Hepatocyte (in vitro differentiated cells): ENCODE results near the gene PHKB. TPM values are rescaled to one million over a fixed set of nuclear protein-coding genes. Genes with fewer than 3 reads are reported as not detected.

Experiments
- DNase-seq: peaks from one replicate; pipeline ENCODE4 v3.0.0-alpha.2; 2016; ENCODE audit warnings: low spot score
- H2AFZ ChIP-seq: fragments of 200-600 bp; sonication (generic); 2 replicates; pipeline ENCODE4 v1.6.0; 2016; ENCODE audit warnings: antibody characterized with exemption, mild to moderate bottlenecking
- H3K27ac ChIP-seq: fragments of 200-600 bp; sonication (generic); 2 replicates; pipeline ENCODE4 v1.5.1; 2016; ENCODE audit warnings: mild to moderate bottlenecking
- H3K27me3 ChIP-seq: fragments of 200-600 bp; sonication (generic); 2 replicates; pipeline ENCODE4 v1.6.1; 2016
- H3K36me3 ChIP-seq: fragments of 200-600 bp; sonication (generic); replicated peaks from 2 replicates; pipeline ENCODE4 v1.5.1; 2016; ENCODE audit warnings: low read depth; ENCODE audit not compliant: insufficient read depth
- H3K4me1 ChIP-seq: fragments of 200-600 bp; sonication (generic); 2 replicates; pipeline ENCODE4 v1.5.1; 2016; ENCODE audit warnings: mild to moderate bottlenecking, moderate library complexity; ENCODE audit not compliant: insufficient read depth
- H3K4me2 ChIP-seq: fragments of 200-600 bp; sonication (generic); 2 replicates; pipeline ENCODE4 v1.6.0; 2016
- H3K4me3 ChIP-seq: fragments of 200-600 bp; sonication (generic); 2 replicates; pipeline ENCODE4 v1.5.1; 2016; ENCODE audit warnings: mild to moderate bottlenecking
- H3K79me2 ChIP-seq: fragments of 200-600 bp; sonication (generic); 2 replicates; pipeline ENCODE4 v1.6.0; 2017; ENCODE audit warnings: mild to moderate bottlenecking
- H3K9me2 ChIP-seq: fragments of 200-600 bp; sonication (generic); replicated peaks from 2 replicates; pipeline ENCODE4 v1.6.0; 2017; ENCODE audit warnings: mild to moderate bottlenecking; ENCODE audit not compliant: insufficient read depth
- H3K9me3 ChIP-seq: fragments of 200-600 bp; sonication (generic); 2 replicates; pipeline ENCODE4 v1.5.1; 2016; ENCODE audit warnings: low read depth, mild to moderate bottlenecking
- H4K20me1 ChIP-seq: fragments of 200-600 bp; sonication (generic); 2 replicates; pipeline ENCODE4 v1.6.0; 2016; ENCODE audit warnings: mild to moderate bottlenecking; ENCODE audit not compliant: insufficient read depth, poor library complexity, severe bottlenecking
- CTCF ChIP-seq: fragments of 200-600 bp; sonication (generic); IDR thresholded peaks from 2 replicates; pipeline ENCODE4 v1.5.1; 2016; ENCODE audit warnings: antibody characterized with exemption, mild to moderate bottlenecking; ENCODE audit not compliant: poor library complexity
- EZH2 ChIP-seq: fragments of 200-600 bp; sonication (generic); IDR thresholded peaks from 2 replicates; pipeline ENCODE4 v1.6.1; 2016; ENCODE audit warnings: antibody characterized with exemption, mild to moderate bottlenecking, borderline replicate concordance
- EZH2phosphoT487 ChIP-seq: fragments of 200-600 bp; sonication (generic); IDR thresholded peaks from one replicate; pipeline ENCODE4 v1.6.1; 2018; ENCODE audit warnings: antibody characterized with exemption, mild to moderate bottlenecking, low read depth, moderate library complexity; ENCODE audit not compliant: unreplicated experiment, severe bottlenecking
- WGBS: methylation state at CpG from one replicate; pipeline ENCODE4 v1.1.6; 2016; ENCODE audit warnings: low lambda C conversion rate; ENCODE audit errors: missing lambda C conversion rate; 5-methylcytosine and 5-hydroxymethylcytosine counted together
- polyA plus RNA-seq: library from polyadenylated mRNA; unstranded; fragments of >200 nt; fragmentation: Nextera tagmentation; extraction: Ambion mirVana; gene quantifications from 2 replicates; pipeline ENCODE4 v1.2.1, GENCODE V29; 2016
- total RNA-seq: library from RNA; depleted of rRNA; stranded (reverse); fragments of >200 nt; gene quantifications from 2 replicates; pipeline ENCODE4 v1.2.3, GENCODE V29; 2014

PHKB gene
- total and polyA plus RNA-seq, 2 experiments from 2014 or later = 28.7 to 71.7 TPM

DNA sequence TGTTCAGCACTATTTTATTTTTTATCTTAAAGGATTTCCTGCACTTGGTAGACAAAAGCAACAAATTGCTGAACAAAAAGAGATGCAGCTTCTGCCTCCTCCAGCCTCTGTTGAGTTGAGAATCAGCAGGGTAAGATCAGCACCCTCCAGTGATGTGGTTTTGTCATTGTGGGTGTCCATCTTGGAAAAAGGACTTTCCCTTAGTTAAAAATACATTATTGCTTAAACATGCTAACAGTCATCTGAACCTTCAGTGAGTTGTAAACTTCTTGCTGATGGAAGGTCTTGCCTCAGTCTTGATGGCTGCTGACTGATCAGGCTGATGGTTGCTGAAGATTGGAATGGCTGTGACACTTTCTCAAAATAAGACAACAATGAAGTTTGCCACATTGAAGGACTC is 101.2 kb downstream of the PHKB start:
- no peaks in the 10 kb centered on the region for H3K9me2 ChIP-seq
- TF ChIP-seq EZH2 (no peak), CTCF (no peak), EZH2phosphoT487 (no peak)
- H4K20me1 ChIP-seq = no peaks in the 10 kb centered on the region
- no peak overlapping the region for H3K27ac ChIP-seq
- no peak overlapping the region for H2AFZ ChIP-seq
- DNase-seq = no peak
- no peaks in the 10 kb centered on the region for H3K36me3 ChIP-seq
- H3K4me1 ChIP-seq = no peaks in the 10 kb centered on the region
- no peaks in the 10 kb centered on the region for H3K79me2 ChIP-seq
- H3K4me3 ChIP-seq = no peak overlapping the region
- H3K4me2 ChIP-seq = no peak overlapping the region
- H3K9me3 ChIP-seq = no peaks in the 10 kb centered on the region
- H3K27me3 ChIP-seq = no peaks in the 10 kb centered on the region

- no peak overlapping the region for H2AFZ ChIP-seq
- no peak for DNase-seq
- H3K36me3 ChIP-seq = no peaks in the 10 kb centered on the region
- H3K4me3 ChIP-seq = no peak overlapping the region
- no peaks in the 10 kb centered on the region for H3K4me1 ChIP-seq
- no peaks in the 10 kb centered on the region for H3K27me3 ChIP-seq
- WGBS = 97% methylated on average over 6 of the region's 6 CpGs
- no peaks in the 10 kb centered on the region for H3K9me2 ChIP-seq
- H3K4me2 ChIP-seq = no peak overlapping the region
- H3K27ac ChIP-seq = no peak overlapping the region
- H3K79me2 ChIP-seq = no peaks in the 10 kb centered on the region
- no peak for TF ChIP-seq EZH2
- TF ChIP-seq CTCF = no peak
- no peak for TF ChIP-seq EZH2phosphoT487
- H4K20me1 ChIP-seq = no peaks in the 10 kb centered on the region
- H3K9me3 ChIP-seq = no peaks in the 10 kb centered on the region
These were observed 104.3 kb downstream of the PHKB start for GRCh38 chr16:47565454-47565853.

GRCh38 chr16:47567321-47567720 is 106.2 kb downstream of the PHKB start:
- DNase-seq = no peak
- no peak overlapping the region for H3K4me3 ChIP-seq
- no peaks in the 10 kb centered on the region for H3K9me2 ChIP-seq
- H3K9me3 ChIP-seq = no peaks in the 10 kb centered on the region
- no peaks in the 10 kb centered on the region for H3K36me3 ChIP-seq
- H3K27me3 ChIP-seq = no peaks in the 10 kb centered on the region
- WGBS = 98% methylated on average over 2 of the region's 2 CpGs
- no peaks in the 10 kb centered on the region for H3K4me1 ChIP-seq
- no peaks in the 10 kb centered on the region for H3K79me2 ChIP-seq
- TF ChIP-seq EZH2phosphoT487 = no peak
- no peak for TF ChIP-seq EZH2
- no peak for TF ChIP-seq CTCF
- H2AFZ ChIP-seq = no peak overlapping the region
- H3K27ac ChIP-seq = no peak overlapping the region
- H3K4me2 ChIP-seq = no peak overlapping the region
- H4K20me1 ChIP-seq = no peaks in the 10 kb centered on the region

DNA sequence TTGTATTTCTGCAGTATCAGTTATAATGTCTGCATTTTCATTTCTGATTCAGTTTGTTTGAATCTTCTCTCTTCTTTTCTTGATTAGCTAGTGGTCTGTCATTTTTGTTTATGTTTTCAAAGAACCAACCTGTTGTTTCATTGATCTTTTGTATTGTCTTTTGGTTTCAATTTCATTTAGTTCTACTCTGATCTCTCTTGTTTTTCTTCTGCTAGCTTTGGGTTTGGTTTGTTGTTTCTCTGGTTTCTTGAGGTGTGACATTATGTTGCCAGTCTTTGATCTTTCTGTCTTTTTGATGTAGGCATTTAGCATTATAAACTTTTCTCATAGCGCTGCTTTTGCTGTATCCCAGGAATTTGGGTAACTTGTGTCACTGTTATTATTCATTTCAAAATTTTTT is 107.2 kb downstream of the PHKB start:
- TF ChIP-seq EZH2phosphoT487 (no peak), EZH2 (no peak), CTCF (no peak)
- no peak overlapping the region for H3K4me3 ChIP-seq
- no peak for DNase-seq
- H3K4me1 ChIP-seq = no peaks in the 10 kb centered on the region
- H3K36me3 ChIP-seq = no peaks in the 10 kb centered on the region
- 92% methylated on average over 1 of the region's 1 CpG for WGBS
- no peak overlapping the region for H2AFZ ChIP-seq
- H3K4me2 ChIP-seq = no peak overlapping the region
- H3K27me3 ChIP-seq = no peaks in the 10 kb centered on the region
- no peaks in the 10 kb centered on the region for H3K79me2 ChIP-seq
- H4K20me1 ChIP-seq = no peaks in the 10 kb centered on the region
- H3K9me2 ChIP-seq = no peaks in the 10 kb centered on the region
- H3K27ac ChIP-seq = no peak overlapping the region
- H3K9me3 ChIP-seq = no peaks in the 10 kb centered on the region
